GM23338 (cell line): ENCODE data around the gene ABCA4. TPM values are rescaled to one million over a fixed set of nuclear protein-coding genes. Genes with fewer than 3 reads are reported as not detected.

Experiments
- ATAC-seq: fragments of 200-7000 bp; cut with Tn5 transposase; 3 replicates; pipeline ENCODE4 v1.9.1; 2020
- DNase-seq: peaks from one replicate; pipeline ENCODE4 v3.0.0-alpha.2; 2015; ENCODE audit warnings: low spot score
- H2AFZ ChIP-seq: fragments of 200-600 bp; sonication (generic); 2 replicates; pipeline ENCODE4 v1.8.0; 2016; ENCODE audit warnings: antibody characterized with exemption, mild to moderate bottlenecking, moderate library complexity
- H3F3A ChIP-seq: fragments of 200-600 bp; sonication (generic); replicated peaks from 2 replicates; pipeline ENCODE4 v1.8.0; 2017; ENCODE audit warnings: antibody characterized with exemption, mixed run types, low read depth
- H3K27ac ChIP-seq: fragments of 200-600 bp; sonication (generic); 2 replicates; pipeline ENCODE4 v1.6.1; 2016; ENCODE audit warnings: low read depth
- H3K27me3 ChIP-seq: fragments of 200-600 bp; sonication (generic); 2 replicates; pipeline ENCODE4 v1.8.0; 2016; ENCODE audit warnings: mild to moderate bottlenecking, mixed run types, moderate library complexity; ENCODE audit not compliant: insufficient read depth
- H3K36me3 ChIP-seq: fragments of 200-600 bp; sonication (generic); 2 replicates; pipeline ENCODE4 v1.8.0; 2016; ENCODE audit warnings: mild to moderate bottlenecking; ENCODE audit not compliant: insufficient read depth
- H3K4me1 ChIP-seq: fragments of 200-600 bp; sonication (generic); 2 replicates; pipeline ENCODE4 v1.8.0; 2016; ENCODE audit warnings: mild to moderate bottlenecking, moderate library complexity; ENCODE audit not compliant: insufficient read depth
- H3K4me2 ChIP-seq: fragments of 200-600 bp; sonication (generic); 2 replicates; pipeline ENCODE4 v1.7.1; 2017; ENCODE audit warnings: mixed run types
- H3K4me3 ChIP-seq: fragments of 200-600 bp; sonication (generic); 2 replicates; pipeline ENCODE4 v1.6.1; 2016; ENCODE audit warnings: mixed run types
- H3K79me2 ChIP-seq: fragments of 200-600 bp; sonication (generic); replicated peaks from 2 replicates; pipeline ENCODE4 v1.8.0; 2017; ENCODE audit warnings: mild to moderate bottlenecking; ENCODE audit not compliant: insufficient read depth
- H3K9me2 ChIP-seq: fragments of 200-600 bp; sonication (generic); 2 replicates; pipeline ENCODE4 v1.8.0; 2017; ENCODE audit not compliant: insufficient read depth
- H4K20me1 ChIP-seq: fragments of 200-600 bp; sonication (generic); replicated peaks from 2 replicates; pipeline ENCODE4 v1.8.0; 2017; ENCODE audit warnings: mild to moderate bottlenecking; ENCODE audit not compliant: insufficient read depth
- H3K27ac Mint-ChIP-seq: 2 replicates; pipeline ENCODE4 v1.8.0; 2020; ENCODE audit warnings: inconsistent platforms, mild to moderate bottlenecking, moderate library complexity, mixed read lengths
- H3K27me3 Mint-ChIP-seq: 3 replicates; pipeline ENCODE4 v1.8.0; 2022; ENCODE audit warnings: low read depth, mild to moderate bottlenecking, moderate library complexity, mixed read lengths, inconsistent platforms; ENCODE audit not compliant: insufficient read depth, poor library complexity
- H3K36me3 Mint-ChIP-seq: 3 replicates; pipeline ENCODE4 v1.8.0; 2021; ENCODE audit warnings: low read depth, mild to moderate bottlenecking, inconsistent platforms, moderate library complexity, mixed read lengths
- H3K4me1 Mint-ChIP-seq: 3 replicates; pipeline ENCODE4 v1.8.0; 2020; ENCODE audit warnings: mild to moderate bottlenecking, inconsistent platforms, mixed read lengths
- H3K4me3 Mint-ChIP-seq: 3 replicates; pipeline ENCODE4 v1.8.0; 2021; ENCODE audit warnings: moderate library complexity, mild to moderate bottlenecking, inconsistent platforms, mixed read lengths
- H3K9me3 Mint-ChIP-seq: 3 replicates; pipeline ENCODE4 v1.8.0; 2020; ENCODE audit warnings: moderate library complexity, mild to moderate bottlenecking, inconsistent platforms, mixed read lengths
- CREB1 ChIP-seq: fragments of 250-450 bp; sonication (Bioruptor Pico); IDR thresholded peaks from 2 replicates; pipeline ENCODE4 v1.5.0; 2020; ENCODE audit warnings: low read depth, mild to moderate bottlenecking, moderate library complexity
- CTCF ChIP-seq, 2 experiments: fragments of 200-600 bp in 1 of 2; sonication (generic) in 1 of 2; conservative IDR thresholded peaks; 2 replicates each; pipeline versions ENCODE4 v1.5.1 to v1.6.1; 2016 to 2017; ENCODE audit warnings: antibody characterized with exemption in 2 of 2, low read depth in 2 of 2, mild to moderate bottlenecking in 2 of 2, moderate library complexity in 1 of 2
- ETS1 ChIP-seq: IDR thresholded peaks from 2 replicates; pipeline ENCODE4 v1.6.1; 2016; ENCODE audit warnings: antibody characterized with exemption
- EZH2 ChIP-seq: fragments of 200-600 bp; sonication (generic); IDR thresholded peaks from one replicate; pipeline ENCODE4 v1.8.0; 2017; ENCODE audit warnings: antibody characterized with exemption, mild to moderate bottlenecking, low read depth; ENCODE audit not compliant: unreplicated experiment
- EZH2phosphoT487 ChIP-seq: fragments of 200-600 bp; sonication (generic); IDR thresholded peaks from one replicate; pipeline ENCODE4 v1.8.1; 2018; ENCODE audit warnings: antibody characterized with exemption; ENCODE audit not compliant: unreplicated experiment
- JUNB ChIP-seq: IDR thresholded peaks from one replicate; pipeline ENCODE4 v1.6.1; 2016; ENCODE audit warnings: antibody characterized with exemption; ENCODE audit not compliant: unreplicated experiment
- NANOG ChIP-seq: IDR thresholded peaks from 2 replicates; pipeline ENCODE4 v1.6.1; 2016; ENCODE audit warnings: antibody characterized with exemption, borderline replicate concordance
- POLR2AphosphoS5 ChIP-seq: IDR thresholded peaks from 2 replicates; pipeline ENCODE4 v1.6.1; 2016; ENCODE audit warnings: antibody characterized with exemption, low read depth
- REST ChIP-seq: IDR thresholded peaks from one replicate; pipeline ENCODE4 v1.6.1; 2018; ENCODE audit warnings: antibody characterized with exemption; ENCODE audit not compliant: unreplicated experiment
- STAT1 ChIP-seq: IDR thresholded peaks from one replicate; pipeline ENCODE4 v1.6.1; 2016; ENCODE audit warnings: antibody characterized with exemption; ENCODE audit not compliant: unreplicated experiment
- ZNF114 ChIP-seq: fragments of 250-450 bp; sonication (Bioruptor Pico); IDR thresholded peaks from 2 replicates; pipeline ENCODE4 v1.5.0; 2020; ENCODE audit warnings: mild to moderate bottlenecking, moderate library complexity
- ZNF331 ChIP-seq: fragments of 250-450 bp; sonication (Bioruptor Pico); IDR thresholded peaks from 2 replicates; pipeline ENCODE4 v1.5.0; 2020; ENCODE audit warnings: low read depth, mild to moderate bottlenecking, moderate library complexity
- ZNF462 ChIP-seq: fragments of 250-450 bp; sonication (Bioruptor Pico); IDR thresholded peaks from 2 replicates; pipeline ENCODE4 v1.5.0; 2020; ENCODE audit warnings: mild to moderate bottlenecking, moderate library complexity
- polyA plus RNA-seq: library from polyadenylated mRNA; unstranded; fragments of >200 nt; fragmentation: Nextera tagmentation; extraction: Ambion mirVana; gene quantifications from 2 replicates; pipeline ENCODE4 v1.2.1, GENCODE V29; 2016
- total RNA-seq: library from RNA; depleted of rRNA; stranded (reverse); fragments of >200 nt; shearing (Covaris generic); gene quantifications from 2 replicates; pipeline ENCODE4 v1.2.3, GENCODE V29; 2014

ABCA4 gene
- total and polyA plus RNA-seq, 2 experiments from 2014 or later, result not detected

GRCh38 chr1:94027721-94028515, 93.0 kb downstream of the ABCA4 start:
- H3K4me2 ChIP-seq, result no peak overlapping the region
- H3K27me3 Mint-ChIP-seq, result peaks cover 4% of the 10 kb centered on the region
- no peaks in the 10 kb centered on the region for H3K79me2 ChIP-seq
- H3K4me3 Mint-ChIP-seq, result no peak overlapping the region
- H3K4me1 ChIP-seq, result peaks cover 4% of the 10 kb centered on the region; the same call in 1 of the 2 replicates
- H3K4me1 Mint-ChIP-seq, result peaks cover 6% of the 10 kb centered on the region
- no peaks in the 10 kb centered on the region for H3F3A ChIP-seq
- no peak for ATAC-seq
- H3K27me3 ChIP-seq, result no peaks in the 10 kb centered on the region
- no peak overlapping the region for H3K4me3 ChIP-seq
- no peak overlapping the region for H2AFZ ChIP-seq
- no peak for TF ChIP-seq POLR2AphosphoS5
- TF ChIP-seq CTCF (conservative IDR thresholded peaks at IDR 0.05; ENCODE audit: low read depth in 2 of 2), result no peak
- no peak for TF ChIP-seq EZH2
- no peak for TF ChIP-seq ZNF462 (CRISPR knock-in tag)
- TF ChIP-seq JUNB, result no peak
- TF ChIP-seq CREB1 (CRISPR knock-in tag), result no peak
- TF ChIP-seq NANOG, result no peak
- TF ChIP-seq ZNF331 (CRISPR knock-in tag), result no peak
- TF ChIP-seq EZH2phosphoT487, result no peak
- no peak for TF ChIP-seq ZNF114
- TF ChIP-seq STAT1, result no peak
- no peak for TF ChIP-seq REST
- no peak for TF ChIP-seq ETS1
- no peaks in the 10 kb centered on the region for H3K9me2 ChIP-seq
- DNase-seq, result no peak
- no peaks in the 10 kb centered on the region for H3K9me3 Mint-ChIP-seq
- no peak overlapping the region for H3K27ac Mint-ChIP-seq
- no peak overlapping the region for H3K27ac ChIP-seq
- no peaks in the 10 kb centered on the region for H3K36me3 Mint-ChIP-seq
- no peaks in the 10 kb centered on the region for H4K20me1 ChIP-seq
- H3K36me3 ChIP-seq, result no peaks in the 10 kb centered on the region
